SK-N-SH treated with all-trans-retinoic acid at 6 μM for 48 hours (cell line): ENCODE data around the gene FOXD1.

ENCODE experiments used
- ATAC-seq: fragments of 200-7000 bp; cut with Tn5 transposase; 3 replicates; pipeline ENCODE4 v1.9.1; 2020; ENCODE audit warnings: mild to moderate bottlenecking, moderate library complexity
- BACH2 ChIP-seq: fragments of 250-450 bp; sonication (Bioruptor Pico); IDR thresholded peaks from 2 replicates; pipeline ENCODE4 v1.9.0; 2021; ENCODE audit warnings: mild to moderate bottlenecking, borderline replicate concordance
- CREB5 ChIP-seq: fragments of 250-450 bp; sonication (Bioruptor Pico); IDR thresholded peaks from 2 replicates; pipeline ENCODE4 v1.5.1; 2020; ENCODE audit warnings: low read depth, mild to moderate bottlenecking, moderate library complexity
- CSDC2 ChIP-seq: fragments of 250-450 bp; sonication (Bioruptor Pico); IDR thresholded peaks from 2 replicates; pipeline ENCODE4 v1.5.0; 2020; ENCODE audit warnings: mild to moderate bottlenecking, moderate library complexity
- ESRRG ChIP-seq: fragments of 250-450 bp; sonication (Bioruptor Pico); IDR thresholded peaks from 2 replicates; pipeline ENCODE4 v1.6.1; 2021; ENCODE audit warnings: mild to moderate bottlenecking
- GLIS3 ChIP-seq: fragments of 250-450 bp; sonication (Bioruptor Pico); IDR thresholded peaks from 2 replicates; pipeline ENCODE4 v1.5.0; 2020; ENCODE audit warnings: mild to moderate bottlenecking, moderate library complexity
- ISL1 ChIP-seq: fragments of 250-450 bp; sonication (Bioruptor Pico); IDR thresholded peaks from 2 replicates; pipeline ENCODE4 v2.1.2; 2022; ENCODE audit warnings: mild to moderate bottlenecking, moderate library complexity
- OSR1 ChIP-seq: fragments of 250-450 bp; sonication (Bioruptor Pico); IDR thresholded peaks from 2 replicates; pipeline ENCODE4 v1.8.0; 2022; ENCODE audit warnings: moderate library complexity, mild to moderate bottlenecking, inconsistent platforms
- RARB ChIP-seq: fragments of 250-450 bp; sonication (Bioruptor Pico); IDR thresholded peaks from 2 replicates; pipeline ENCODE4 v1.8.0; 2021; ENCODE audit warnings: mild to moderate bottlenecking, moderate library complexity
- SNAI2 ChIP-seq: fragments of 250-450 bp; sonication (Bioruptor Pico); IDR thresholded peaks from 2 replicates; pipeline ENCODE4 v1.5.0; 2020; ENCODE audit warnings: mild to moderate bottlenecking, moderate library complexity
- TCF4 ChIP-seq: fragments of 250-450 bp; sonication (Bioruptor Pico); IDR thresholded peaks from 2 replicates; pipeline ENCODE4 v1.8.0; 2021; ENCODE audit warnings: mild to moderate bottlenecking, moderate library complexity, borderline replicate concordance
- TOX ChIP-seq: fragments of 250-450 bp; sonication (Bioruptor Pico); IDR thresholded peaks from 2 replicates; pipeline ENCODE4 v1.8.0; 2021; ENCODE audit warnings: mild to moderate bottlenecking, moderate library complexity, borderline replicate concordance
- ZC3H10 ChIP-seq: fragments of 250-450 bp; sonication (Bioruptor Pico); IDR thresholded peaks from 2 replicates; pipeline ENCODE4 v1.5.1; 2021; ENCODE audit warnings: mild to moderate bottlenecking, moderate library complexity
- ZFP3 ChIP-seq: fragments of 250-450 bp; sonication (Bioruptor Pico); IDR thresholded peaks from 2 replicates; pipeline ENCODE4 v1.5.0; 2020; ENCODE audit warnings: mild to moderate bottlenecking, moderate library complexity
- ZNF565 ChIP-seq: fragments of 450-650 bp; formaldehyde crosslinking; conservative IDR thresholded peaks from 2 replicates; pipeline ENCODE4 v1.5.0; 2020; ENCODE audit warnings: low read depth, mild to moderate bottlenecking, moderate library complexity
- ZNF70 ChIP-seq: fragments of 450-650 bp; formaldehyde crosslinking; IDR thresholded peaks from 2 replicates; pipeline ENCODE4 v1.5.0; 2020; ENCODE audit warnings: mild to moderate bottlenecking, moderate library complexity
- ZNF8 ChIP-seq: fragments of 450-650 bp; formaldehyde crosslinking; IDR thresholded peaks from 2 replicates; pipeline ENCODE4 v1.5.0; 2020; ENCODE audit warnings: mild to moderate bottlenecking, moderate library complexity
- TF ChIP-seq, protein P1 (sequence below): fragments of 250-450 bp; sonication (Bioruptor Pico); IDR thresholded peaks from 2 replicates; pipeline ENCODE4 v1.8.0; 2021; ENCODE audit warnings: low read depth, mild to moderate bottlenecking, moderate library complexity, borderline replicate concordance
- TF ChIP-seq, protein P2 (sequence below): fragments of 250-450 bp; sonication (Bioruptor Pico); IDR thresholded peaks from 2 replicates; pipeline ENCODE4 v1.5.0; 2020; ENCODE audit warnings: mild to moderate bottlenecking, moderate library complexity
- TF ChIP-seq, protein P3 (sequence below): fragments of 250-450 bp; sonication (Bioruptor Pico); IDR thresholded peaks from 2 replicates; pipeline ENCODE4 v1.5.1; 2021; ENCODE audit warnings: mild to moderate bottlenecking, moderate library complexity

Gene FOXD1

DNA sequence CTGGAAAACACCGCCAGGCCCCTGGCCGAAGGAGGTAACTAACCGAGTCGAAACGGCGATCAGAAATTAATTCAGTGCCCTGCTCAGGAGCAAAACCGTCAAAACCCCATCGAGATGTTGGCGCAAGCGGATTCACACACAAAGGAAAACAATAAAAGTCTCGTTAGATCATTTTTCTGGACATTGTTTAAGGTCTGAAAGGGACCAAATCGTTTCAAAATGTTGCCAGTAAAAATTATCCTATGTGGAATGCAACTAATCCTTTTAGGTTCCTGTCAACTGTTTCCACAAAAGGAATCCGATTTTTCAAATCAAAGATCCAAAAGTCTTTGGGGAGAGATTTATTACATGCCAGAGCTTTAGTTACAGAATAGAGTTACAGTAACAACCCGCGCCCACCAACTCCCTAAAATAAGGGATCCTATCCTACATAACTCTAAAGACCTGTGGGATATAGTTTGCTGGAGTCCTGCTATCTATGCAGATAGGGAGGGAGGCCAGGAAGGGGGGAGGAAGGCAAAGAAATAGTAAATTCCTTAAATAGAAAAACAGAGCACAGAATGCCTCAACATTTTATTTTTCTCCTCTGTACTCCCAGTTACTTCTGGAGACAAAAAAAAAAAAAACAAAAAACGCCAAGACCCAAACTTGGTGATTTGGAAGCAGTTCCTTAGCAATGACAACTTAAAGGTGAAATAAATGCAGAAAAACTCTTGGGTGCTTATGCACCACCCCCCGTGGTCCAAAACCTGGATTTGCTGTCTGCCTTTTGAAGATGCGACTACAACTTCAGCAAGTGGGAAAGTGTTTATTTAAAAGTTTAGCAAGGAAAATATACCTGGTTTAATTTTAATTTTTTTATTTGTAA is 10.6 kb downstream of the FOXD1 start:
- ATAC-seq = no peak

DNA sequence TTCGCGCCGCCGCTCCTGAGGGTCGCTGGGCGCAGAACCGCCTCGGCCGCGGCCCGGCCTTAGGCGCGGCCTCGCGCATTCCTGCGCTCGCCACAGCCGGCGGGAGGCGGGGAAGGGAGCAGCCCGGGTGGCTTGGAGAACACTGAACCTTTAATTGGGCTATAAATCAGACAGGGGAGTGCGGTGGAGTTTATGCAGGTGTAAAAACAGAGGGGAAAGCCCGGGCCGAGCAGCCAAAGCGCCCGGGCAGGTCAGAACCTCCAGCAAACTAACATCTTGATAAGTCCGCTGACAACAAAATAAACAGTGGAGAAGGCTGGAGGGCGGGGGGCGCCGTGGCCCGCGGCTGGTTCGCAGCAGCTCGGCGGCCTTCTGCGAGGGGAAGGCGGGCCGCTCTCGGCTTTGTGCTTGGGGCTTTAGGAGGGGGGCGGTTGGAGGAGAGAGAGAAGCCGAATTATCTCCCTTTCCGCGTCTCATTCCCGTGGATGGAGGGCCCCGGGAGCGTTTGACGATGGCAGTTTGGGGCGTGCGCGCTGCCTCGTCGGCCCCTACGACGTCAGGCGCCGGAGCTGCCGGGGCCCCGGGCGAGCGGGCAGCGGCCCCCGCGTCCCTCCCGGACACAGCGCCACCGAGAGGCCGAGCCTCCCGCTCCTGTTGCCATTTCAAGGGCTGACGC is 11.3 kb downstream of the FOXD1 start:
- ATAC-seq = peak; percentile 48
- TF ChIP-seq TCF4 (CRISPR knock-in tag) (no peak), CREB5 (no peak), ZFP3 (no peak), TOX (no peak), GLIS3 (no peak), ZNF565 (CRISPR knock-in tag) (no peak), BACH2 (CRISPR knock-in tag) (no peak), ZNF8 (no peak), ESRRG (CRISPR knock-in tag) (no peak)
- TF ChIP-seq, protein P1, sequence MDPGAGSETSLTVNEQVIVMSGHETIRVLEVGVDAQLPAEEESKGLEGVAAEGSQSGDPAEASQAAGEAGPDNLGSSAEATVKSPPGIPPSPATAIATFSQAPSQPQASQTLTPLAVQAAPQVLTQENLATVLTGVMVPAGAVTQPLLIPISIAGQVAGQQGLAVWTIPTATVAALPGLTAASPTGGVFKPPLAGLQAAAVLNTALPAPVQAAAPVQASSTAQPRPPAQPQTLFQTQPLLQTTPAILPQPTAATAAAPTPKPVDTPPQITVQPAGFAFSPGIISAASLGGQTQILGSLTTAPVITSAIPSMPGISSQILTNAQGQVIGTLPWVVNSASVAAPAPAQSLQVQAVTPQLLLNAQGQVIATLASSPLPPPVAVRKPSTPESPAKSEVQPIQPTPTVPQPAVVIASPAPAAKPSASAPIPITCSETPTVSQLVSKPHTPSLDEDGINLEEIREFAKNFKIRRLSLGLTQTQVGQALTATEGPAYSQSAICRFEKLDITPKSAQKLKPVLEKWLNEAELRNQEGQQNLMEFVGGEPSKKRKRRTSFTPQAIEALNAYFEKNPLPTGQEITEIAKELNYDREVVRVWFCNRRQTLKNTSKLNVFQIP = no peak
- TF ChIP-seq, protein P2, sequence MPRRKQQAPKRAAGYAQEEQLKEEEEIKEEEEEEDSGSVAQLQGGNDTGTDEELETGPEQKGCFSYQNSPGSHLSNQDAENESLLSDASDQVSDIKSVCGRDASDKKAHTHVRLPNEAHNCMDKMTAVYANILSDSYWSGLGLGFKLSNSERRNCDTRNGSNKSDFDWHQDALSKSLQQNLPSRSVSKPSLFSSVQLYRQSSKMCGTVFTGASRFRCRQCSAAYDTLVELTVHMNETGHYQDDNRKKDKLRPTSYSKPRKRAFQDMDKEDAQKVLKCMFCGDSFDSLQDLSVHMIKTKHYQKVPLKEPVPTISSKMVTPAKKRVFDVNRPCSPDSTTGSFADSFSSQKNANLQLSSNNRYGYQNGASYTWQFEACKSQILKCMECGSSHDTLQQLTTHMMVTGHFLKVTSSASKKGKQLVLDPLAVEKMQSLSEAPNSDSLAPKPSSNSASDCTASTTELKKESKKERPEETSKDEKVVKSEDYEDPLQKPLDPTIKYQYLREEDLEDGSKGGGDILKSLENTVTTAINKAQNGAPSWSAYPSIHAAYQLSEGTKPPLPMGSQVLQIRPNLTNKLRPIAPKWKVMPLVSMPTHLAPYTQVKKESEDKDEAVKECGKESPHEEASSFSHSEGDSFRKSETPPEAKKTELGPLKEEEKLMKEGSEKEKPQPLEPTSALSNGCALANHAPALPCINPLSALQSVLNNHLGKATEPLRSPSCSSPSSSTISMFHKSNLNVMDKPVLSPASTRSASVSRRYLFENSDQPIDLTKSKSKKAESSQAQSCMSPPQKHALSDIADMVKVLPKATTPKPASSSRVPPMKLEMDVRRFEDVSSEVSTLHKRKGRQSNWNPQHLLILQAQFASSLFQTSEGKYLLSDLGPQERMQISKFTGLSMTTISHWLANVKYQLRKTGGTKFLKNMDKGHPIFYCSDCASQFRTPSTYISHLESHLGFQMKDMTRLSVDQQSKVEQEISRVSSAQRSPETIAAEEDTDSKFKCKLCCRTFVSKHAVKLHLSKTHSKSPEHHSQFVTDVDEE (CRISPR knock-in tag) = no peak
- TF ChIP-seq, protein P3, sequence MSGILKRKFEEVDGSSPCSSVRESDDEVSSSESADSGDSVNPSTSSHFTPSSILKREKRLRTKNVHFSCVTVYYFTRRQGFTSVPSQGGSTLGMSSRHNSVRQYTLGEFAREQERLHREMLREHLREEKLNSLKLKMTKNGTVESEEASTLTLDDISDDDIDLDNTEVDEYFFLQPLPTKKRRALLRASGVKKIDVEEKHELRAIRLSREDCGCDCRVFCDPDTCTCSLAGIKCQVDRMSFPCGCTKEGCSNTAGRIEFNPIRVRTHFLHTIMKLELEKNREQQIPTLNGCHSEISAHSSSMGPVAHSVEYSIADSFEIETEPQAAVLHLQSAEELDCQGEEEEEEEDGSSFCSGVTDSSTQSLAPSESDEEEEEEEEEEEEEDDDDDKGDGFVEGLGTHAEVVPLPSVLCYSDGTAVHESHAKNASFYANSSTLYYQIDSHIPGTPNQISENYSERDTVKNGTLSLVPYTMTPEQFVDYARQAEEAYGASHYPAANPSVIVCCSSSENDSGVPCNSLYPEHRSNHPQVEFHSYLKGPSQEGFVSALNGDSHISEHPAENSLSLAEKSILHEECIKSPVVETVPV = no peak
- TF ChIP-seq, all 23 proteins: peak for 0

More for the DNA sequence above, 10.6 kb downstream of the FOXD1 start:
- TF ChIP-seq OSR1 (no peak), SNAI2 (CRISPR knock-in tag) (no peak), ISL1 (CRISPR knock-in tag) (no peak), CREB5 (no peak), RARB (CRISPR knock-in tag) (no peak), ZC3H10 (CRISPR knock-in tag) (no peak), ZNF70 (CRISPR knock-in tag) (no peak), BACH2 (CRISPR knock-in tag) (no peak), GLIS3 (no peak), ZNF8 (no peak), CSDC2 (CRISPR knock-in tag) (no peak)
- TF ChIP-seq, protein P3 = no peak
